ENCODE measurements around the gene MAN1A2.

MAN1A2 gene

GRCh38 chr1:117565745-117566455, 198.7 kb downstream of the MAN1A2 start:
- 85 to 88% methylated on average over 7 to 8 of the region's 8 CpGs for WGBS, 2 experiments (ENCODE audit: insufficient coverage in 2 of 2)
- H3K36me3 ChIP-seq (ENCODE audit: control insufficient read depth, insufficient read depth, low read length) = no peaks in the 10 kb centered on the region
- H3K27ac ChIP-seq (ENCODE audit: low read depth, low read length, severe bottlenecking) = no peak overlapping the region
- no peak overlapping the region for H3K4me3 ChIP-seq (ENCODE audit: extremely low read depth, insufficient read depth, low read length, poor library complexity, severe bottlenecking)
- no peaks in the 10 kb centered on the region for H3K9me3 ChIP-seq (ENCODE audit: control insufficient read depth, low read length)
- H3K4me1 ChIP-seq (ENCODE audit: control insufficient read depth, insufficient read depth, low read length, poor library complexity, severe bottlenecking) = no peaks in the 10 kb centered on the region

GRCh38 chr1:117566556-117566955, 199.3 kb downstream of the MAN1A2 start:
- no peaks in the 10 kb centered on the region for H3K36me3 ChIP-seq (ENCODE audit: control insufficient read depth, insufficient read depth, low read length)
- 86% methylated on average over 1 of the region's 3 CpGs; no CpG with 5 or more reads in 1 of the 2 experiments for WGBS, 2 experiments (ENCODE audit: insufficient coverage in 2 of 2)
- H3K9me3 ChIP-seq (ENCODE audit: control insufficient read depth, low read length) = no peaks in the 10 kb centered on the region
- H3K27ac ChIP-seq (ENCODE audit: low read depth, low read length, severe bottlenecking) = no peak overlapping the region
- H3K4me1 ChIP-seq (ENCODE audit: control insufficient read depth, insufficient read depth, low read length, poor library complexity, severe bottlenecking) = no peaks in the 10 kb centered on the region
- H3K4me3 ChIP-seq (ENCODE audit: extremely low read depth, insufficient read depth, low read length, poor library complexity, severe bottlenecking) = no peak overlapping the region

- H3K9me3 ChIP-seq (ENCODE audit: control insufficient read depth, low read length) = no peaks in the 10 kb centered on the region
- H3K27ac ChIP-seq (ENCODE audit: low read depth, low read length, severe bottlenecking) = no peak overlapping the region
- H3K4me3 ChIP-seq (ENCODE audit: extremely low read depth, insufficient read depth, low read length, poor library complexity, severe bottlenecking) = no peak overlapping the region
- H3K4me1 ChIP-seq (ENCODE audit: control insufficient read depth, insufficient read depth, low read length, poor library complexity, severe bottlenecking) = no peaks in the 10 kb centered on the region
- H3K36me3 ChIP-seq (ENCODE audit: control insufficient read depth, insufficient read depth, low read length) = no peaks in the 10 kb centered on the region
- 95 to 100% methylated on average over 10 of the region's 10 CpGs for WGBS, 2 experiments (ENCODE audit: insufficient coverage in 2 of 2)
Observed at GRCh38 chr1:117567435-117567834, 200.2 kb downstream of the MAN1A2 start.

GRCh38 chr1:117567976-117568375, 200.7 kb downstream of the MAN1A2 start:
- Histone ChIP-seq H3K9me3 (ENCODE audit: control insufficient read depth, low read length) (no peaks in the 10 kb centered on the region), H3K4me3 (ENCODE audit: extremely low read depth, insufficient read depth, low read length, poor library complexity, severe bottlenecking) (no peak overlapping the region), H3K36me3 (ENCODE audit: control insufficient read depth, insufficient read depth, low read length) (no peaks in the 10 kb centered on the region), H3K4me1 (ENCODE audit: control insufficient read depth, insufficient read depth, low read length, poor library complexity, severe bottlenecking) (no peaks in the 10 kb centered on the region), H3K27ac (ENCODE audit: low read depth, low read length, severe bottlenecking) (no peak overlapping the region)
- 88 to 92% methylated on average over 3 of the region's 3 CpGs for WGBS, 2 experiments (ENCODE audit: insufficient coverage in 2 of 2)

GRCh38 chr1:117568999-117569398, 201.8 kb downstream of the MAN1A2 start:
- H3K4me3 ChIP-seq (ENCODE audit: extremely low read depth, insufficient read depth, low read length, poor library complexity, severe bottlenecking) = no peak overlapping the region
- WGBS, 2 experiments (ENCODE audit: insufficient coverage in 2 of 2) = 77 to 80% methylated on average over 2 to 4 of the region's 6 CpGs
- H3K36me3 ChIP-seq (ENCODE audit: control insufficient read depth, insufficient read depth, low read length) = no peaks in the 10 kb centered on the region
- no peaks in the 10 kb centered on the region for H3K4me1 ChIP-seq (ENCODE audit: control insufficient read depth, insufficient read depth, low read length, poor library complexity, severe bottlenecking)
- no peaks in the 10 kb centered on the region for H3K9me3 ChIP-seq (ENCODE audit: control insufficient read depth, low read length)
- H3K27ac ChIP-seq (ENCODE audit: low read depth, low read length, severe bottlenecking) = no peak overlapping the region

GRCh38 chr1:117569856-117570255, 202.6 kb downstream of the MAN1A2 start:
- 100% methylated on average over 2 of the region's 3 CpGs; no CpG with 5 or more reads in 1 of the 2 experiments for WGBS, 2 experiments (ENCODE audit: insufficient coverage in 2 of 2)
- Histone ChIP-seq H3K4me3 (ENCODE audit: extremely low read depth, insufficient read depth, low read length, poor library complexity, severe bottlenecking) (no peak overlapping the region), H3K4me1 (ENCODE audit: control insufficient read depth, insufficient read depth, low read length, poor library complexity, severe bottlenecking) (no peaks in the 10 kb centered on the region), H3K27ac (ENCODE audit: low read depth, low read length, severe bottlenecking) (no peak overlapping the region), H3K9me3 (ENCODE audit: control insufficient read depth, low read length) (no peaks in the 10 kb centered on the region), H3K36me3 (ENCODE audit: control insufficient read depth, insufficient read depth, low read length) (no peaks in the 10 kb centered on the region)

- WGBS, 2 experiments (ENCODE audit: insufficient coverage in 2 of 2) = 65 to 82% methylated on average over 5 to 6 of the region's 8 CpGs
- H3K9me3 ChIP-seq (ENCODE audit: control insufficient read depth, low read length) = no peaks in the 10 kb centered on the region
- H3K4me1 ChIP-seq (ENCODE audit: control insufficient read depth, insufficient read depth, low read length, poor library complexity, severe bottlenecking) = no peaks in the 10 kb centered on the region
- H3K36me3 ChIP-seq (ENCODE audit: control insufficient read depth, insufficient read depth, low read length) = no peaks in the 10 kb centered on the region
- no peak overlapping the region for H3K27ac ChIP-seq (ENCODE audit: low read depth, low read length, severe bottlenecking)
- H3K4me3 ChIP-seq (ENCODE audit: extremely low read depth, insufficient read depth, low read length, poor library complexity, severe bottlenecking) = no peak overlapping the region
Observed at GRCh38 chr1:117570988-117571409, 203.8 kb downstream of the MAN1A2 start.

- no peaks in the 10 kb centered on the region for H3K36me3 ChIP-seq (ENCODE audit: control insufficient read depth, insufficient read depth, low read length)
- no peak overlapping the region for H3K4me3 ChIP-seq (ENCODE audit: extremely low read depth, insufficient read depth, low read length, poor library complexity, severe bottlenecking)
- no peaks in the 10 kb centered on the region for H3K4me1 ChIP-seq (ENCODE audit: control insufficient read depth, insufficient read depth, low read length, poor library complexity, severe bottlenecking)
- 86 to 91% methylated on average over 4 to 5 of the region's 5 CpGs for WGBS, 2 experiments (ENCODE audit: insufficient coverage in 2 of 2)
- H3K9me3 ChIP-seq (ENCODE audit: control insufficient read depth, low read length) = no peaks in the 10 kb centered on the region
- H3K27ac ChIP-seq (ENCODE audit: low read depth, low read length, severe bottlenecking) = no peak overlapping the region
Observed at GRCh38 chr1:117571496-117571895, 204.2 kb downstream of the MAN1A2 start.

- Histone ChIP-seq H3K36me3 (ENCODE audit: control insufficient read depth, insufficient read depth, low read length) (no peaks in the 10 kb centered on the region), H3K9me3 (ENCODE audit: control insufficient read depth, low read length) (no peaks in the 10 kb centered on the region), H3K4me1 (ENCODE audit: control insufficient read depth, insufficient read depth, low read length, poor library complexity, severe bottlenecking) (no peaks in the 10 kb centered on the region), H3K27ac (ENCODE audit: low read depth, low read length, severe bottlenecking) (no peak overlapping the region), H3K4me3 (ENCODE audit: extremely low read depth, insufficient read depth, low read length, poor library complexity, severe bottlenecking) (no peak overlapping the region)
- WGBS, 2 experiments (ENCODE audit: insufficient coverage in 2 of 2) = 100% methylated on average over 2 of the region's 4 CpGs
Observed at GRCh38 chr1:117572546-117572945, 205.3 kb downstream of the MAN1A2 start.

- no peaks in the 10 kb centered on the region for H3K4me1 ChIP-seq (ENCODE audit: control insufficient read depth, insufficient read depth, low read length, poor library complexity, severe bottlenecking)
- 79 to 80% methylated on average over 10 of the region's 10 CpGs for WGBS, 2 experiments (ENCODE audit: insufficient coverage in 2 of 2)
- no peaks in the 10 kb centered on the region for H3K9me3 ChIP-seq (ENCODE audit: control insufficient read depth, low read length)
Observed at GRCh38 chr1:117573386-117574023, 206.3 kb downstream of the MAN1A2 start.

More at GRCh38 chr1:117573386-117574023, 206.3 kb downstream of the MAN1A2 start:
- Histone ChIP-seq H3K36me3 (ENCODE audit: control insufficient read depth, insufficient read depth, low read length) (no peaks in the 10 kb centered on the region), H3K27ac (ENCODE audit: low read depth, low read length, severe bottlenecking) (no peak overlapping the region), H3K4me3 (ENCODE audit: extremely low read depth, insufficient read depth, low read length, poor library complexity, severe bottlenecking) (no peak overlapping the region)
